ENCODE results near the gene DNMBP. TPM values are rescaled to one million over a fixed set of nuclear protein-coding genes. Genes with fewer than 3 reads are reported as not detected.
"Not testable (repeated sequence)": the region's sequence is repeated elsewhere in the genome, so short reads cannot be mapped to it uniquely, and the experiment has no call there.

Gene DNMBP
- total RNA-seq, 4 donors from 2014 or later, result 21.6 to 28.8 (median 24.6) TPM

- Histone ChIP-seq H3K4me3 (no peak overlapping the region), H3K9me3 (no peaks in the 10 kb centered on the region), H3K27me3 (no peaks in the 10 kb centered on the region), H3K27ac (peak overlapping the region in 2 of 4 donors; percentile 1 to 3), H3K36me3 (peaks cover 0 to 48% (median 0%) of the 10 kb centered on the region in 3 donors), H3K4me1 (peaks cover 0 to 17% (median 3%) of the 10 kb centered on the region in 4 donors)
- WGBS, 2 donors, result 72 to 73% methylated on average over 3 of the region's 3 CpGs
- TF ChIP-seq POLR2A (IDR thresholded peaks at IDR 0.05), result no peak
- no peak for TF ChIP-seq EP300 (IDR thresholded peaks at IDR 0.05)
- no peak for TF ChIP-seq CTCF (IDR thresholded peaks at IDR 0.05)
- DNase-seq (ENCODE audit: low spot score in 2 of 2), result no peak
These were observed 43.4 kb downstream of the DNMBP start for GRCh38 chr10:99966306-99966705.

- H3K9me3 ChIP-seq, result no peaks in the 10 kb centered on the region
- H3K36me3 ChIP-seq, result peaks cover 0 to 42% (median 0%) of the 10 kb centered on the region in 3 donors
- WGBS, 2 donors, result 93 to 94% methylated on average over 4 of the region's 4 CpGs
- no peak overlapping the region for H3K4me3 ChIP-seq
- H3K27me3 ChIP-seq, result no peaks in the 10 kb centered on the region
- TF ChIP-seq POLR2A (IDR thresholded peaks at IDR 0.05) (no peak), EP300 (IDR thresholded peaks at IDR 0.05) (no peak)
- peaks cover 0 to 17% (median 3%) of the 10 kb centered on the region in 4 donors for H3K4me1 ChIP-seq
- DNase-seq (ENCODE audit: low spot score in 2 of 2), result no peak
- H3K27ac ChIP-seq, result peak overlapping the region in 1 of 4 donors; percentile 3
These were observed 44.0 kb downstream of the DNMBP start for GRCh38 chr10:99965700-99966099.

- 97% methylated on average over 7 of the region's 7 CpGs for WGBS, 2 donors
- Histone ChIP-seq H3K27ac (peak overlapping the region in 1 of 4 donors; percentile 26), H3K4me1 (peaks cover 0 to 17% (median 3%) of the 10 kb centered on the region in 4 donors), H3K4me3 (no peak overlapping the region), H3K36me3 (peaks cover 0 to 32% (median 0%) of the 10 kb centered on the region in 3 donors), H3K9me3 (no peaks in the 10 kb centered on the region), H3K27me3 (no peaks in the 10 kb centered on the region)
- no peak for DNase-seq (ENCODE audit: low spot score in 2 of 2)
- TF ChIP-seq CTCF (IDR thresholded peaks at IDR 0.05), result no peak
- no peak for TF ChIP-seq POLR2A (IDR thresholded peaks at IDR 0.05)
- TF ChIP-seq EP300 (IDR thresholded peaks at IDR 0.05), result no peak
These were observed 45.0 kb downstream of the DNMBP start for GRCh38 chr10:99964791-99965190.

GRCh38 chr10:99963467-99964165, 46.1 kb downstream of the DNMBP start:
- not testable (repeated sequence) for DNase-seq (ENCODE audit: low spot score in 2 of 2); H3K4me3 ChIP-seq; H3K27me3 ChIP-seq; H3K9me3 ChIP-seq
- H3K4me1 ChIP-seq, result peaks cover 0 to 18% (median 3%) of the 10 kb centered on the region in 4 donors
- WGBS, 2 donors, result 23 to 48% methylated on average over 3 to 5 of the region's 7 CpGs
- H3K36me3 ChIP-seq, result peaks cover 0 to 21% (median 0%) of the 10 kb centered on the region in 3 donors
- H3K27ac ChIP-seq, result peak overlapping the region in 2 of 4 donors; percentile 26 to 37

- 76 to 77% methylated on average over 6 of the region's 6 CpGs for WGBS, 2 donors
These were observed 50.9 kb downstream of the DNMBP start for GRCh38 chr10:99958806-99959205.

More at GRCh38 chr10:99958806-99959205, 50.9 kb downstream of the DNMBP start:
- Histone ChIP-seq H3K4me3 (no peak overlapping the region), H3K36me3 (peaks cover 0 to 34% (median 9%) of the 10 kb centered on the region in 3 donors), H3K4me1 (peaks cover 0 to 28% (median under 1%) of the 10 kb centered on the region in 4 donors), H3K9me3 (no peaks in the 10 kb centered on the region), H3K27me3 (no peaks in the 10 kb centered on the region), H3K27ac (no peak overlapping the region)
- TF ChIP-seq EP300 (IDR thresholded peaks at IDR 0.05) (no peak), CTCF (IDR thresholded peaks at IDR 0.05) (no peak), POLR2A (IDR thresholded peaks at IDR 0.05) (no peak)
- DNase-seq (ENCODE audit: low spot score in 2 of 2), result no peak

Data from tibial nerve (tissue), 4 donors.